ENCODE measurements around the gene SDK1. TPM values are rescaled to one million over a fixed set of nuclear protein-coding genes. Genes with fewer than 3 reads are reported as not detected.
"Not testable (repeated sequence)": the region's sequence is repeated elsewhere in the genome, so short reads cannot be mapped to it uniquely, and the experiment has no call there.

The SDK1 gene
- total RNA-seq, 4 donors from 2014 or later, result 1.3 to 5.0 (median 2.0) TPM

DNA sequence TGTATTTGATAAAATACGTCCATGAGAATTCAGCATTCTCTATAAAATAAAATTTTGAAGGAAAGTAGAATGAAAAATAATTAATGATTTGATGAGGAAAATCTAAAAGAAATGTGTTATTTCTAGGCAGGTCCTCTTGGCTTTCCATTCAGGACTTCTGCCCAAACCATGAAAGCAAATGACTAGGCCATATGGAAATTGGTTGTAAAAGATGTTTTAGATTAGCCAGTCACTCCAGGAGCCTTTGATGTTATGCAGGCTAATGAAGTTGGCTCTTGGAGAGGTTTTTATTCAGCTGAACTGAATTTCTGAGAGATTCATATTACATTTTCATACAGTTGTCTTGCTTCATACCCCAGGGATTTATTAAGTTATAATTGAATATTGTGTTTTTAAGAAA lies 452.8 kb downstream of the SDK1 start:
- 95 to 96% methylated on average over 1 of the region's 1 CpG for WGBS, 2 donors
- no peak for TF ChIP-seq POLR2A (IDR thresholded peaks at IDR 0.05)
- TF ChIP-seq, protein P1, sequence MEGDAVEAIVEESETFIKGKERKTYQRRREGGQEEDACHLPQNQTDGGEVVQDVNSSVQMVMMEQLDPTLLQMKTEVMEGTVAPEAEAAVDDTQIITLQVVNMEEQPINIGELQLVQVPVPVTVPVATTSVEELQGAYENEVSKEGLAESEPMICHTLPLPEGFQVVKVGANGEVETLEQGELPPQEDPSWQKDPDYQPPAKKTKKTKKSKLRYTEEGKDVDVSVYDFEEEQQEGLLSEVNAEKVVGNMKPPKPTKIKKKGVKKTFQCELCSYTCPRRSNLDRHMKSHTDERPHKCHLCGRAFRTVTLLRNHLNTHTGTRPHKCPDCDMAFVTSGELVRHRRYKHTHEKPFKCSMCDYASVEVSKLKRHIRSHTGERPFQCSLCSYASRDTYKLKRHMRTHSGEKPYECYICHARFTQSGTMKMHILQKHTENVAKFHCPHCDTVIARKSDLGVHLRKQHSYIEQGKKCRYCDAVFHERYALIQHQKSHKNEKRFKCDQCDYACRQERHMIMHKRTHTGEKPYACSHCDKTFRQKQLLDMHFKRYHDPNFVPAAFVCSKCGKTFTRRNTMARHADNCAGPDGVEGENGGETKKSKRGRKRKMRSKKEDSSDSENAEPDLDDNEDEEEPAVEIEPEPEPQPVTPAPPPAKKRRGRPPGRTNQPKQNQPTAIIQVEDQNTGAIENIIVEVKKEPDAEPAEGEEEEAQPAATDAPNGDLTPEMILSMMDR (IDR thresholded peaks at IDR 0.05), result no peak
- H3K9me3 ChIP-seq, result no peaks in the 10 kb centered on the region
- no peak overlapping the region for H3K27ac ChIP-seq
- intact Hi-C loops (cut with DNase I), result no loop called here
- no peak overlapping the region for H3K4me3 ChIP-seq (replicated peaks in 1 of 3)
- no peaks in the 10 kb centered on the region for H3K36me3 ChIP-seq
- H3K27me3 ChIP-seq, result no peaks in the 10 kb centered on the region
- no peak for DNase-seq
- no peaks in the 10 kb centered on the region for H3K4me1 ChIP-seq

DNA sequence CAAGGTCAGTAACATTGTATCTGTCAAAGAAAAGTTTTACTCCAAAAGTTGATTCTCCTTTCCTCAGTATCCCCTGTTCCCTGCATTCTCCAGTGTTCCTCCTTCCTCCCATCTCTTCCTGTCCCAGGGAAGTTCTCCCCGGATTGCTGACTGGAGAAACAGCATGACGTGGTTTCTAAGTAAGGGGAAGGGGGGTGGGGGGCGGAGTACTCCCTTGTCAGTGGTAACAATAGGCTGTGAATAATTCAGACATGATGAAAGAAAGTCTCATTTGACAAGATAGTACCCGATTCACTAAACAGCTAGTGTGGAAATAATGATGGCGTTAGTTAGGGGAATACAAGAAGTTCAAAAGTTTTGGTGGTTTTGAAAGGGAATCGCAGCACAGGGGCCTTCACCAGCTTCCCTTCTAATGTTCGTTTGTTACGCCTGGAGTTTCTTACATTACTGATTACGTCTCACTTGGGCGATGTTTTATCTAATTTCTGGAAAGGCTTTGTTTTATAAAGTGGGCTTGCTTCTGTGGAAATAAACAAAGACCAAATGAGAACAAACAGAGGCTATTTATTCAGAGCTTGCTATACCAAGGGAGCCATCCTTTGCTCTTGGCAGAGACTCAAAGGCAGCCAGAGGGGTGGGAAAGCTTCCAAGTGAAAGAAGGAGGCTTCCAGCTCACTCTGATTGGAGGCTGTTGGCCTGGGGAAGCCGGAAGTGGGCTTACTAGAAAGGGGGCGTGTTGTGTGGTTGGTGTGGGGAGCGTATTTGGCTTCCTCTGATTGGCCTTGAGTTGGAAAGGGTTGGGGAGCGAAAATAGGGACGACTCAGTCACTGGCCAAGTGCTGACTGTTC lies 453.7 kb downstream of the SDK1 start:
- Histone ChIP-seq H3K4me1 (no peaks in the 10 kb centered on the region), H3K9me3 (no peaks in the 10 kb centered on the region), H3K27me3 (no peaks in the 10 kb centered on the region), H3K27ac (no peak overlapping the region), H3K4me3 (replicated peaks in 1 of 3) (no peak overlapping the region), H3K36me3 (no peaks in the 10 kb centered on the region)
- intact Hi-C loops (cut with DNase I), result no loop called here
- 65% methylated on average over 15 of the region's 15 CpGs for WGBS, 2 donors
- no peak for TF ChIP-seq POLR2A (IDR thresholded peaks at IDR 0.05)
- TF ChIP-seq, protein P1 (IDR thresholded peaks at IDR 0.05), result no peak
- no peak for DNase-seq

DNA sequence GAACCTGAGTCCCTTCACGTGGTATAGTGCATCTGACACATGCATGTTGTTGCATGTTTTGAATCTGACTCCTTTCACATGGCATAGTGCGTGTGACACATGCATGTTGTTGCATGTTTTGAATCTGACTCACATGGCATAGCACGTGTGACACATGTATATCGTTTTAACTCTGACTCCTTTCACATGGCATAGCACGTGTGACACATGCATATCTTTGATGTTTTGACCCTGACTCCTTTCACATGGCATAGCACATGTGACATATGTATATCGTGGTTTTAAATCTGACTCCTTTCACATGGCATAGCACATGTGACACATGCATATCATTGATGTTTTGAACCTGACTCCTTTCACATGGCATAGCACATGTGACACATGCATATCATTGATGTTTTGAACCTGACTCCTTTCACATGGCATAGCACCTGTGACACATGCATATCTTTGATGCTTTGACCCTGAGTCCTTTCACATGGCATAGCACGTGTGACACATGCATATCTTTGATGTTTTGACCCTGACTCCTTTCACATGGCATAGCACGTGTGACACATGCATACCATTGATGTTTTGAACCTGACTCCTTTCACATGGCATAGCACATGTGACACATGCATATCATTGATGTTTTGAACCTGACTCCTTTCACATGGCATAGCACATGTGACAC lies 454.9 kb downstream of the SDK1 start:
- H3K9me3 ChIP-seq; H3K27ac ChIP-seq; H3K36me3 ChIP-seq; H3K27me3 ChIP-seq; H3K4me3 ChIP-seq (replicated peaks in 1 of 3); DNase-seq; intact Hi-C loops (cut with DNase I); H3K4me1 ChIP-seq: not testable (repeated sequence)
- WGBS, 2 donors, result 96% methylated on average over 8 of the region's 8 CpGs

DNA sequence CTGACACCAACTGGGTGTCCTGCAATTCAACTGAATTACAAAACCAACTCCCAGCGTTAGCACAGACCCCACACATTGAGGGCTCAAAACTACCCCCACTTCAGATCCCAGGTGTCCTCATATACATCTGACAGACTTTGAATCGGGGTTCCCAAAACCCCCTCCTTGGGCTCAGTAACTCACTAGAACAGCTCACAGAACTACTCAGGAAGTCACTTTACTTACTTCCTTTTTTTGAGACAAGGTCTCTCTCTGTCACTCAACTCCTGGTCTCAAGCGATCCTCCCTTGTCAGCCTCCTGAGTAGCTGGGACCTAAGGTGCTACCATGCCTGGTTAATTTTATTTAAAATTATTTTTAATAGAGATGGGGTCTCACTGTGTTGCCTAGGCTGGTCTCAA lies 456.0 kb downstream of the SDK1 start:
- WGBS, 2 donors, result 79 to 97% methylated on average over 3 of the region's 3 CpGs
- intact Hi-C loops (cut with DNase I), result no loop called here
- H3K27me3 ChIP-seq, result no peaks in the 10 kb centered on the region
- no peak overlapping the region for H3K27ac ChIP-seq
- no peaks in the 10 kb centered on the region for H3K9me3 ChIP-seq
- TF ChIP-seq, protein P1 (IDR thresholded peaks at IDR 0.05), result no peak
- no peak for TF ChIP-seq POLR2A (IDR thresholded peaks at IDR 0.05)
- DNase-seq, result no peak
- H3K4me1 ChIP-seq, result no peaks in the 10 kb centered on the region
- no peak overlapping the region for H3K4me3 ChIP-seq (replicated peaks in 1 of 3)
- no peaks in the 10 kb centered on the region for H3K36me3 ChIP-seq

GRCh38 chr7:3760651-3761050 lies 459.6 kb downstream of the SDK1 start:
- no peaks in the 10 kb centered on the region for H3K27me3 ChIP-seq
- H3K27ac ChIP-seq, result no peak overlapping the region
- WGBS, 2 donors, result 79 to 86% methylated on average over 5 of the region's 5 CpGs
- no peak overlapping the region for H3K4me3 ChIP-seq (replicated peaks in 1 of 3)
- no peak for DNase-seq
- H3K36me3 ChIP-seq, result no peaks in the 10 kb centered on the region
- intact Hi-C loops (cut with DNase I), result no loop called here
- no peaks in the 10 kb centered on the region for H3K9me3 ChIP-seq
- no peak for TF ChIP-seq POLR2A (IDR thresholded peaks at IDR 0.05)
- TF ChIP-seq, protein P1 (IDR thresholded peaks at IDR 0.05), result no peak
- no peaks in the 10 kb centered on the region for H3K4me1 ChIP-seq
